Amniotic epithelial cell (primary cell): Measurements from ENCODE around the gene SERPIND1.
"Not testable (repeated sequence)": the region's sequence is repeated elsewhere in the genome, so short reads cannot be mapped to it uniquely, and the experiment has no call there.

ENCODE experiments used
- DNase-seq: peaks from one replicate; pipeline ENCODE4 v3.0.0-alpha.2; 2010; ENCODE audit warnings: low read depth

SERPIND1 gene

GRCh38 chr22:20815477-20816050 lies 41.7 kb downstream of the SERPIND1 start:
- no peak for DNase-seq

DNA sequence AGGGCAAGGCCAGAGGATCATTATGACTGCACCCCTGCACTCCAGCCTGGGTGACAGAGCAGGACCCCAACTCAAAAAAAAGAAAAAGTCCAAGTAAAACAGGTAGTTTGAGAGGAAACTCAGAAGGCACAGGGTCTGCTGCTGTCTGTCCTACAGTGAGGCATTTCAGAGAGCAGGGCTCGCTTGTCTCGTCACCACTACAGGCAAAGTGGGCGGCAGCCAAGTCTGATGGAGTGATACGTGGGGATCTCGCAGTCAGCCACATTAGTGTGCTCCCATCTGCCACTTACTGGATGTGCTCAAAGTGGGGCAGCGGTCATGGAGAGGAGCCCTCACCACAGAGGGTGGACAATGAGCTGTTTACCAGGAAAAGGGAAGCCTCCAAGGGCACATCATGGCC lies 42.6 kb downstream of the SERPIND1 start:
- DNase-seq = no peak

- no peak for DNase-seq
Measured at GRCh38 chr22:20818471-20818870, 44.6 kb downstream of the SERPIND1 start.

DNA sequence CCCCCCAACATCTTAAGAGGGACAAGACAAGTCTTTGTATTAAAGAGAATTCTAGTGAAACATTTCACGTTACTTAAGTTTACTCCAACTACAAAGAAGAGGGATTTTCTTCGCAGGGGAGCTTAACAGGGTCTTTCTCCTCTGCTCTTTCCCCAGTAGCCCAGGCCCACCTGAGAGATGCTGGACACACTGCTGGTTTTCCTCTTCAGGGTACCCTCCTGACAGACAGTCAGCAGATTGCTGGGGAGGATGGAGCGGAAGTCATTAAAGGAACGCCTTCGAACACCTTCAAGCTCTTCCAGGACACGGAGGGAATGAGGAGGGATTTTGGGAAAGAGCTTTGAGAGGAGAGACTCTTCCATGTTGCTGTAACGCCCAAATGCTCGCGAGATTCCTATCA lies 45.6 kb downstream of the SERPIND1 start:
- no peak for DNase-seq

DNA sequence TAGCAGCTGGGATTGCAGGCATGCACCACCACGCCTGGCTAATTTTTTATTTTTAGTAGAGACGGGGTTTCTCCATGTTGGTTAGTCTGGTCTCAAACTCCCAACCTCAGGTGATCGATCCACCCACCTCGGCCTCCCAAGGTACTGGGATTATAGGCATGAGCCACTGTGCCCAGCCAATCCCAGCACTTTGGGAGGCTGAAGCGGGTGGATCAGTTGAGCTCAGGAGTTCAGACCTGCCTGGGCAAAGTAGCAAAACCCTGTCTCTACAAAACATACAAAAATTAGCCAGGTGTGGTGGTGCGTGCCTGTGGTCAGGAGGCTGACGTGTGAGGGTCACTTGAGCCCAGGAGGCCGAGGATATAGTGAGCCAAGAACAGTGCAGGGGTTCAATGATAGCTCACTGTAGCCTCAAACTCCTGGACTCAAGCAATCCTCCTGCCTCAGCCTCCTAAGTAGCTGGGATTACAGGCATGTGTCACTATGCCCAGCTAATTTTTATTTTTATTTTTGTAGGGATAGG lies 47.9 kb downstream of the SERPIND1 start:
- not testable (repeated sequence) for DNase-seq

GRCh38 chr22:20822240-20822639 lies 48.3 kb downstream of the SERPIND1 start:
- DNase-seq = no peak

GRCh38 chr22:20823264-20823663 lies 49.4 kb downstream of the SERPIND1 start:
- no peak for DNase-seq

GRCh38 chr22:20825216-20825615 lies 51.3 kb downstream of the SERPIND1 start:
- not testable (repeated sequence) for DNase-seq

DNA sequence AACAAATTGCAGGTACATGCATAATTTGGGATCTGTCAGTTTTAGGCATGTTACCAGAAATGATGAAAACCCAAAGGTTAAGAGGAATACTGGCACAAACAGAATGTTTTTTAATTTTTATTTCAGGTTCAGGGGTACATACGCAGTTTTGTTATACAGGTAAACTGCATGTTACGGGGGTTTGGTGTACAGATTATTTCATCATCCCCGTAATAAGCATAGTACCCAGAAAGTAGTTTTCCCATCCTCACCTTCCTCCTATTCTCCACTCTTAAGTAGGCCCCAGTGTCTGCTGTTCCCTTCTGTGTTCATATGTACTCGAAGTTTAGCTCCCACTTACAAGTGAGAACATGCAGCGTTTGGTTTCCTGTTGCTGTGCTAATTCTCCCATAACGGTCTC lies 51.7 kb downstream of the SERPIND1 start:
- no peak for DNase-seq

- DNase-seq = not testable (repeated sequence)
Measured at GRCh38 chr22:20826373-20827152, 52.6 kb downstream of the SERPIND1 start.

- DNase-seq = no peak
Measured at GRCh38 chr22:20829491-20830134, 55.7 kb downstream of the SERPIND1 start.

GRCh38 chr22:20833225-20833665 lies 59.3 kb downstream of the SERPIND1 start:
- no peak for DNase-seq

DNA sequence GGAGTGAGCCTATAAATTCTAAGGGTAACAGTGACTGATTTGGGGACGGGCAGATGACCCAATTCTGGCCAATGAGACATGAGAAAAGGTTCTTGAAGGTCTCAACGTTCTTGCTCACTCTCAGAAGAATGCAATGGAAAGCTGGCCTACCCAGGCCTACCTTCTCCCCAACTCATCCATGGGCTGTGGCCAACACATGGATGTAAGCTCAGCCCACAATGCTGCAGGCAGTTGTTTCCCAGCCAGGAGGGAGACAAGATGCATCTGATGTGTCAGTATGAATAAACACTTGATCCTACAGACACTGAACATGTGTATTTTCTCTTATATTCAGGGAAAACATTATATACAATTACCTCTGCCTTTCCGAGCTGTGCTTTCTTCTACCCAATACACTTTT lies 60.3 kb downstream of the SERPIND1 start:
- DNase-seq = no peak

DNA sequence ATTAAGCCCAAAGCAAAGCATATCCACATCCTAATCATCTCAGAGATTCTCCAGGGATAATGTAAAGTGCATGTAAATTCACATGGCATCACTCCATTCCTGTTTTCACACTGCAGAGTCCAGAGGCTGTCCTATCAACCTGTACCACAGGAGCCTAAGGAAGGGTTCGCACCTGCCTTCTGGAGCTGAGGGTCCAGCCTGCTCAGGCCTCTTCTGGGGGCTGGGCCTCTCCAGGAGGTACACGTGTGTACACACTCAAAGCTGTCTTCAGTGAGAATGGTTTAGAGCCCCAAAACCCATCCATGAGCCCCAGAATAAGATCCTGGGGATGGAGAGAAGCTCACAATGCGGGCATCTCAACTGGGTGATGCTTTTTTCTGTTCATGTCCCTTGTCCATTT lies 60.8 kb downstream of the SERPIND1 start:
- no peak for DNase-seq
